EH (cell line): ENCODE data around the gene MAP10.

ENCODE experiments used
- DNase-seq: peaks from one replicate; pipeline ENCODE4 v3.0.0-alpha.2; 2015; ENCODE audit warnings: low read depth

Gene MAP10

DNA sequence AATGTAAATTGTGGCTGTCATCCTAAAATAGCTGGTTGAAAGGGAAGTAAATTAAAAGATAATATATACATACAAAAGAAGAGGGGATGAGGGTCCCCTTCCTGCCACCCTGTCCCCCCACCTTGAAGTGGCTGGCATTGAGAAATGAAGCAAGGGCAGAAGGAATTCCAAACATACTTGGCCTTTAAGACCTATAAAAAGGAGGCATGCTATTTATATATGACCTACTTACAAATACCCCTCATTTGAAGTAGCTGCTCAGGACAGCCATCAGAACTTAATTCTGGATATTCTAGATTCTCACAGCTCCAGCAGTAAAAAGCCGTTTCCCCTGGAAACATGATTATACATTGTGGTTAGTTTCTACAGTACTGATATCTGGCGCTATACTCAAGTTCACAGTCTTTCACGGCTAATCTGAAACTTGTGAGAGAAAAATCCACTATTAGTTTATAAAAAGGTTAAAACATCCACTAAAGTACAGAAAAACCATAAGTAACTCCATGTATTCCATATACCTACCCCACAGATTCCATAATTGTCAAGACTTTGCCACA is 9.6 kb upstream of the MAP10 start:
- DNase-seq = no peak

DNA sequence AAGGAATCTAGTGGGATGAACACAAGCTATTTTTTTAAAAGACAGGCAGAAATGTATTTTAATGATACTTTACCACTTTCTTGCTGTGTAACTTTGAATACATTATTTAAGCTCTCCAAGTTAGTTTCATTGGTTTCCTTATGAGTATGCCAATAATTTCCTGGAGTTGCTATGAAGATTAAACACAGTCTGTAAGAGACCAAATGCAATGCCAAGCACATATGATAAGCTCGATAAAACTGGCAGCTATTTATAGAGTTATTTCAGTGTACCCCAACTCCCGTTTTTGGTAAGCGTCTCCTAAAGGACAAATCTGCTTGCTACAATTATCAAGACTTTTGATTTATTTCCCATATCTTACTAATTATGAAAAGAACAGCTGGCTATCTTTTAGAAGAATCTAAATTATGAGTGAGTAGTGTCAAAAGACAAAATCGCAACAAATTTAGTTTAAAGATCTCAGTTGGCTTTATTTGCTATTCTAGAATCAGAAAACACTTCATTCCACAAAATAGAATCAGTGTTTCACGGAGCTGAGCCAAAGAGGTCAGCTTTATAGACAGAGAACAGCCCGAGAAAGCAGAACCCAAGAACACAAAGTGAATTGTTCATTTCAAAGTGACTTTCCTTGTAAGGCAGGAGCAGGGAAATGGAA is 7.2 kb upstream of the MAP10 start:
- no peak for DNase-seq

DNA sequence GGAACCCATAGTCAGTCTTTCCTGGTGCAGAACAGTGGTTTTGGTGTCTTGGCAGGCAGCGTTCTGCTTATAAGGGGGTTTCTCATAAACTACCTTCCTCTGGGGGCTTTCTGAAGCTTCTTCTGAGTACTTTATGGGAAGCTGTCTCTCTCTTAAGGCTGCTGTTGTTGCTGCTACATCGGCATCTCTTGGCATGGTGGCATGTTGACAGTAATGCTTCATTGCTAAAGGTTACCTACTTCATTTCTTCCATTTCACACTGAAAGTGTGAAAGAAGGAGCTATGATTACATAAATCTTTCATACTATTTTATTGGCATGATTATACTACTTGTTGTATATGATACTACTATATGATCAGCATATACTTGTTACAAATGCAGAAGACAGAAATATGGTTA is 6.3 kb upstream of the MAP10 start:
- DNase-seq = no peak

DNA sequence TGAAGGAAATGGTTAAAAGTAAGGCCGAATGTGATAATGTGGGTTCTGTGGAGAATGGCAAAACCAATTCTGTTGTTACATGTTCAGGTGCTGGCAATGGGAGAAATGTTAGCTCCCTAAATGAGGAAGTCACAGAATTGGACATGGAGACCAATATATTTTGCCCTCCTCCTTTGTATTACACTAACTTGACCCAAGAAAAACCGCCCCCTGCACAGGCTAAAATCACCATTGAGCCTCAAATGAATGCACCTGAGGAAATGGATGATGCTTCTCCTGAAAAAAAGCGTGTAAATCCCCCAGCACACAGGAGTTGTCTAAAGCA is 932 bp downstream of the MAP10 start:
- no peak for DNase-seq

DNA sequence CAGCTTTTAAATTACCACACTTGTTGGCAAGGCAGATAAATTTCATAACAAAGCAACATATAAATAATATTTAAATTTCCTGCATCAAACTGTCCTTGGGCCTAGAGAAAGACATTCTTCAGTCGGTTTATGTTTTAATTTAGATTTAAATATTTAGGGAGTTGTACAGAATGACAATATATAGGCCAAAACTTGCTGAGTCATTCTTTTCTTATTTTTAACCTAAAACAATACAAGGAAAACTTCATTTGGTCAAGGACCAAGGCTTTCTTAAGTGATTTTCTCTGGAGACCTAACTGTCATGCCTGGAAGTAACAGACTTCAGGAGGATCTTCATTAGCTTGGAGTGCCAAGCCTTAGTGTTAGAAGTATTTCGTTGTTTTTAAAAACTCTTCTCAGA is 5.6 kb downstream of the MAP10 start:
- no peak for DNase-seq

DNA sequence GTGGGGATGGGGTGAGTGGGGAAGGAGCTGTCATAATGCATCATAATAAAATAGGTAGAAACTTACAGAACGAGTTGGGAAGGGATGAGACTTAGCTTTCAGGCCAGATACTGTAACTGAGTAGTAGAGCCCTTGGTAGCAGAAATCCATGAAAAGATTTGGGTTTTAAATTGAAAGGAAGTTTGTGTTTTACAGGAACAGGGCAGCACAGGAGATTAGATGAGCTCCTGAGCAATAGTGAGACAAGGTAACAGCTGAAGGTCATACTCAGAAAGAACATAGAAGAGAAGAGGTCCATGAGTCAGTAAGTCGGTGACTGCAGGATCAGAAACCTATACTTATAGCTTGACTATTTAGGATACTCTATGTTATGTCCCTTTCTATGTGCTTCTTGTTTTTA is 7.3 kb downstream of the MAP10 start:
- no peak for DNase-seq

DNA sequence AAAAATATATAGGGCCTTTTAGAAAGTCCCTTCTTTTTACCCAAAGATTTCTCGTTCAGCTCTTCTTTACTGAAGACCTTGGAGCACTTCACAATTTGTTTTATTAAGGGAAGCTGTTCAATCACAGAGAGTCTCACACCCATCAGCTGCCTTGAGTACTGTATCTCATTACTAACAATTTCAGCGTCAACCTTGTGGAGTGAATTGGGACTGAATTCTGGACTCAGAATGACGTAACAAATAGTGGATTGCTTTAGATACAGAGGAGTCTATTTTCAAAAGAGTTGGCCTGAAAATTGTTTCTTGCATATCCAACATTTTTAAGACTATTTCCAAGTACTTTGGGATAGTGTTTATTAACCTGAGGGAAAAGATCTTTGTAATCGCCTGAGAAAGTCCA is 7.9 kb downstream of the MAP10 start:
- DNase-seq = no peak

DNA sequence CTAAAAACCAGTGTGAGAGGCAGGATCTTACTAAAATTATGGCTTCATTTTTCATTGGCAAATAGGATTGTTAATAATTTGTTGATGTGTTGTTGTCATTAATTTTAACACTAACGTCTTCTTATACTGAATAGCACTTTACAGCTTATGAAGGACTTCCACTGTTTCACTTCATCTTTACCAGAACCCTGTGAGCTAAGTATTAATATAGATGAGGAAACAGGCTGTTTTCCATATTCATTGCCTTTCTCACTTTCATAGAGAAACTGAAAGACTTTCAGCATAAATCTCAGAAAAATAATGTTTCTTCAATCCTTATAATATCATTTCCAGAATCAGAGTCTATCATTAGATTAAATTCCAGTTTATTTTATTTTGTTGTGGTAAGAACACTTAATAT is 8.5 kb downstream of the MAP10 start:
- no peak for DNase-seq

DNA sequence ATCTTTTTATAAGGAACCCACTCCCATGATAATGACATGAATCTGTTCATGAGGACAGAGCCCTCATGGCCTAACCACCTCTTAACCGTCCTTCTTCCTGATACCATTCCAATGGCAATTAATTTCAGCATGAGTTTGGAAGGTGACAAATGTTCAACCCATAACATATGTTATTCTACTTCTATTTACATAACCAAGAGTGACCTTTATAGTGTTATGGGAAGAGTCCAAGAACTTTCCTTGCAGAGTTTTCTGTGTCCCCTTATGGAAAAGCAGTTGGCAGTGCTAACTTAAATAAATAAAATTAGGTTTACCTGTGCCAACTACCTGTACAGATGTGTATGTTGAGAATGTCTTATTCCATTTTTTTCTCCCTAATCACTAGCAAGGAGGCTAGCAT is 11.1 kb downstream of the MAP10 start:
- no peak for DNase-seq

DNA sequence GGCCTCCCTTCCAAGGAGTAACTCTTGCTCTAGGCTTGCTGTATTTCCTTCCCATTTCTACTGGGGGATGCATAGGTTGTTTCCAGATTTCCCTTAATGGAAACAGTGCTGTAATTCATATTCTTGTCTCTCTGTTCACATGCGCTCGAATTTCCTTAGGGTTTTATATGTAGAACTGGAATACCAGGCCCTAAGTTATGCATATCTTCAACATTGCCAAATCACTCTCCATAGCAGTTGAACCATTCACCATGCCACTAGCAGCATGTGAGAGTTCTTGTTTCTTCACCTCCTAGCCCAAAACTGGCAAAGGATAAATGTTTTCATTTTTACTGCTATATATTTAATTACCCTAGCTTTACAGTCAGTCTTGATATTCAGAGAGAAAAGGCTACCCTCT is 12.8 kb downstream of the MAP10 start:
- DNase-seq = no peak

DNA sequence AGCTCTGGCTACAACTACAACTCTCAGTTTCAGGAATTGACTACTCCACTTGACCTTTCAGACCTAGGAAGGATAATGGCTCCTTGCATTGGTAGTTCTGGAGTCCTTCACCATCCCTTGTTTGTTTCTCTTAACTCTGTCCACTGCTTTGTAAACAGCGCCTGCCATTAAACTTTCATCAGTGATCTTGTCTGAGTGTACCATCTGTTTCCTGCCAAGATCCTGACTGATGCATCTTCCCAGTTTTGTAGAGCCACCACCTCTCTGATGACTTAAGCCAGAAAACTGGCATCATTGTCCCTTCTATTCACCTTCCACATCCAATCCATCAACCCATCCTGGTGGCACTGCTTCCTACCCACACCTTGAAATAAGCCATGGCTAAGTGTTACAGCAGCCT is 15.2 kb downstream of the MAP10 start:
- no peak for DNase-seq

DNA sequence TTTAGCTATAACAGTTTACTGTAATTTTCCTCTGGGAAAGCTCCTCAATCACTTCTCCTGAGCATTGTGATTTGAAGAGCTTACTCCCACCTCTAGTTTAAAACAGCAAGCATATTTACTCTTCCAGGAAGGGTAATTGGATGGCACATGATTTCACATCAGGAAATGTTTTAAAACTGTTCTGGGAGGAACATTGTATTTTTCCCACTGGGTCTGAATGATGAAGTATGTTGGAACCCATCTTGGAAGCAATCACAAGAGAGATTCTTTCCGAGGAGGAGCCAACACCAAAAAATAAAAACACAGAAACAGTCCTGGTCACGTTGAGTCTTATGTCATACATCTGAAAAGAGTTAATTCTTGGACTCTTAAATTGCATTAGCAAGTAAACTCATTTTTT is 17.3 kb downstream of the MAP10 start:
- no peak for DNase-seq

DNA sequence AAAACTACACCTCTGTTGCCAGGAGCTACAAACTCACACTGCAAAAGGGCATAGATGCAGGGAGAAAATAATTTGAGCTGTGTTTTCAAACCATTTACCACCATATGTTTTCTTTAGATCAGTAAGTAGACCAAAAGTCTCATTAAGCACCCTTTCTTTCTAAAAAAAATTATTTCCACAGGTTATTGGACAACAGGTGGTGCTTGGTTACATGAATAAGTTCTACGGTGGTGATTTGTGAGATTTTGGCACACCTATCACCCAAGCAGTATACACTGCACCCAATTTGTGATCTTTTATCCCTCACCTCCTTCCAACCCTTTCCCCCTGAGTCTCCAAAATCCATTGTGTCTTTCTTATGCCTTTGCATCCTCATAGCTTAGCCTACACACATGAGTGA is 21.1 kb downstream of the MAP10 start:
- no peak for DNase-seq

DNA sequence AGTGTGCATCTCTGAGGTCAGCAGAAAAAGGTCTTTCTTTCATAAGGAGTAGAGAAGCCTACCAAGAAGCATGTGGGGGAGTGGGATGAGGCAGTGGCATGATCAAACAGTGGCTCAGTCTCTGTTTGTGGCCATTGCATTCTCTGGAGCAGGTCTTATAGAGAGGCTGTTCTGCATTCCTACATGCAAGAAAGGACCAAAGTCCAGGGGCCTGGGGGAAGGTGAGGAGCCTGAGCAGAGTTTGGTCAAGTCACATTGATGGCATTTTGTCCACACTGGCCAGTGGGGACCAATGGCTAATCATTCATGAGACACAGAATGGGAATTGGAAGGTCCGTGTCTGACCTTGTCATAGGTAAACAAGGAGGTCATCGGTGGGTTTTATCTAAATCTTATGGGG is 25.4 kb downstream of the MAP10 start:
- no peak for DNase-seq

DNA sequence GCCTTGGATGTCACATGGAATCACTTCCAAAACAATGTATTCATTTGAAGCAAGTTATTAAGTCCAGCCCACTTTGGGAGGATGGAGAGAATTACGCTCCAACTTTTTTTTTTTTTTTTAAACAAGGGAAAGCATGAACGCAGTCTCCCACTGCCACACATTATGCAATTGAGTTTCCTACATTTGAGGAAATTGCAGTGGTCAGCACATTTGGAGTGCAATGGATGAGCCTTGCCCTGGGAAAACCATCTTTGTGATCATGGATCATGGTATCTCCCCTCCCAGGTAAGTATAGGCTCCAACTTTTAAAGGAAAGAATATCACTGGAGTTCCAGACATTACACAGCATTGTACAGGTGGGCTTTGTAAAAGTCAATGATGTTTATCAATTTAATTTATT is 26.7 kb downstream of the MAP10 start:
- no peak for DNase-seq

DNA sequence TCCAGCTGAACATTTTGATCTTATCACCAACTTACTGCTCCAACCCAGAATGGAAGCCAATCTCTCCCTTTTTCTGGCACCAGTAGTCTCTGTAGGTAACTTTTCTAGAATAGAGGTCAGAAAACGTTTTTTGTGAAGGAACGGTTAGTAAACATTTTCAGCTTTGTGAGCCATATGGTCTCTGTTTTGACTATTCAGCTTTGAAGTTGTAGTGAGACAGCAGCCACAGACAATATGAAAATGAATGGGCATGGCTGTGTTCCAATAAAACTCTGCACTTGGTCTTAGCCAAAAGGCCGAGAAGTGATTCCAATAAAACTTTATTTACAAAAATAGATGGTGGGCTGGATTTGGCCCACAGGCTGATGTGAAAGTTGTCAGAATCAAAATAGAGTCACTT is 28.9 kb downstream of the MAP10 start:
- DNase-seq = no peak

DNA sequence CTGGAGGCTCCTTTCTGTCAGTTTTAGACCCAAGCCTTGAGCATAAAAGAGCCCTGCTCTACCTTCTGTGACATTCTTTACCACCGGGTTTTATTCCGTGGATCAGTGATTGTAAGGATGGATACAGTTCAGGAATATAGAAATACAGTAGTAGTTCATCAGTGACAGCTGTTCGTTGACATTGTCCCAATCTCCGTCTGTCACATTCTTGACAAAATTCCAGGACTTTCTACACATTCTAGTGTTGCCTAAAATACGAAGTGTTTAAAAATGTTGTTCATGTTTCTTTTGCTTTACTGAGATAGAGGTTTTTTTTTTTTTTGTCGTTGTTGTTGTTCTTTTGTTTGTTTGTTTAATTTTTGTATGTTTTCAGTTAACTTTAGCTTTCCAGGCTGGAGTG is 29.9 kb downstream of the MAP10 start:
- no peak for DNase-seq

DNA sequence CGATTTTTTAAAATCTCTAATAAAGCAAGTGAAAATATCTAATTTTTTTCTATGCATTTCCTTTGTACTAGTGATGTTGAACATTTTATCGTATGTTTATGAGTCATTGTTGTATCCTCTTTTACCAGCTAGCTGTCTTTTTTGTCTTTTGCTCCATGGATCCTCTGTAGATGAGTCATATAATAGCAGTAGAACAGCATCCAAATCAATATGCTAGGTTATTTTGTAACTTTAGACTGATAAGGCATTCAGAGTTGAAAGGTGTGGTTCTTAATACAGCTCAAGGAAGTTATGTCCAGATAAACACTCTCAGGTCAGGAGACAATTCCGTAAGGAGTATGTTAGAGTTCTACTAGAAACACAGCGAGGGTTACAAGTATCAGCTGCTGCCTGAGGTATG is 31.9 kb downstream of the MAP10 start:
- DNase-seq = no peak

DNA sequence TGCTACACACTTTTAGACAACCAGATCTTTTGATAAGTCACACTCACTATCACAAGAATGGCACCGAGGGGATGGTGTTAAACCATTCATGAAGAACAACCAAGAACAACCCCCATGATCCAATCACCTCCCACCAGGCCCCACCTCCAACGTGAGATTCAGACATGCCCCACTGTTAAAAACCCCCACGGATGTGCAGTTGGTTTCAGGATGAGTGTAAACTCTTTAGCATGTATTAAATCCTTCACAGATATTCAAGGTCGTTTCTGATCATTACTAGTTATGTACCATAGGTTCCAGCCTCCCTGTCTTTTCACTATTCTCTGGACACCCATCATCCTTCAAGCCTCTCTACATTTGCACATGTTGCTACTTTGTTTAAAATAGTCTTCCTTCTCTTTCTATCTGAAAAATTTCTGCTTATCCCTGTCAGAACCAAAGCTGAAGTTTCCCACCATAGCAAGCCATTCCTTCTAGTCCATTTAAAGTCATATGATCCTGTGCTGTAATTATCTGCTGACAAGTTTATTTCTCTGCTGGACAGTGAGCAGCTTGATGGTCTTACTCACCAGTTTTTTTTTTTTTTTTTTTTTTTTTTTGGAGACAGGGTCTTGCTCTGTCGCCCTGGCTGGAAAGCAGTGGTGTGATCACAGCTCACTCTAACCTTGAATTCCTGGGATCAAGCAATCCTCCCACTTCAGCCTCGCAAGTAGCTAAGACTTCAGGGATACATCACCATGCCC is 36.8 kb downstream of the MAP10 start:
- no peak for DNase-seq

DNA sequence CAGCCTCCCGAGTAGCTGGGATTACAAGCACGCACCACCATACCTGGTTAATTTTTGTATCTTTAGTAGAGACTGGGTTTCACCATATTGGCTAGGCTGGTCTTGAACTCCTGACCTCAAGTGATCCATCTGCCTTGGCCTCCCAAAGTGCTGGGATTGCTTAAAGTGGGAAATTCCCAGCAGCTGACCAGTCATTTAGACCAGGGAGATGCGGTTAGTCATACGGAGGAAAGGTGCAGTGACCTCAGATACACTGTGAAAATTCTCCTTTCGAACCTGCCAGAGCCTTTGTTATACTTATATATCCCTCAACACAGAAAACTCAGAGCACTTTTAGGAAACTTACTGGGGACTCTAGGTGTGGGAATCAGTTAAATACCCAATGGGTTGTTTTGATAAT is 39.6 kb downstream of the MAP10 start:
- DNase-seq = peak; percentile 5

DNA sequence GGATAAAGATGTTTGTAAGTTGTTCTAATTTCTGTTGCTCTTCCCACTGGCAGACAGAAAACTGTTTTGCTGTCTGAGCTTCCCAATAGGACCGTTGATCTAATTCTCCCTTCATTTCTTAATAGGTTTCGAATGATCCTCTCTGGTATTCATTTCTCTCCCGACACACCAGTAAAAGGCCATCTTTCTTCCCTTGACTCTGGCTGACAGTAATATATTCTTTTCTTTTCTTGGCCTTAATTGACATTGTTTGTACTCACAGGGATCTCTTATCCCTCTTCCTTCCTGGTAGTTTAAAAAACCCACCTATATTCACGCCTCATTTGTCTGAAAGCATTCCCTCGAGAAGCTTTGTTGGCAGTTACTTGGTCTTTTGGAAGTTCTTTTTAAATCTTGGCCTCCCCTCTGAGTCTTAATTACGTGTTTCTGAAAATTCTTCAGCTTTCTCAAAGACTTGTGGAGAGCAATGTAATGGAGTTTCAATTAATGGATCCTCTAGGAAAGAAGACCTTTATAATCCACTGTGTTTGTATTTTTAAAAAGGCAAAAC is 40.3 kb downstream of the MAP10 start:
- no peak for DNase-seq

DNA sequence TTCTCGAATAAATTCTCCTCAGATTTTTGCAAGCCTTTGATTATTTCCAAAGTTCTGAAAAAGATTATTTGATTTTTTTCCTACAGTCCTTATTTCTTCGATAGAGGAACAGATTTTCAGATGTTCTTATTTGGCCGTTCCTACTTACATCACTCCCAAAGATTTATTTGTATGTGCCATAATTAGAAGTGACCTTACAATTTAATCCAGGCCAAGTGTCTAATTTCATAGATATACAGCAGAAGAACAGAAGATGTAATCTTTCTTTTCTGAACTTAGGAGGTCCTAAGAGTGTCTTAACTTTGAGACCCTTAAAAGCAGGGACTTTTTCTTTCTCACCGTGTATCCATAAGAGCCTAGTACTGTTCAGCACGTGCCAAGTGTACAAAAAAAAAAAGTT is 46.3 kb downstream of the MAP10 start:
- no peak for DNase-seq

DNA sequence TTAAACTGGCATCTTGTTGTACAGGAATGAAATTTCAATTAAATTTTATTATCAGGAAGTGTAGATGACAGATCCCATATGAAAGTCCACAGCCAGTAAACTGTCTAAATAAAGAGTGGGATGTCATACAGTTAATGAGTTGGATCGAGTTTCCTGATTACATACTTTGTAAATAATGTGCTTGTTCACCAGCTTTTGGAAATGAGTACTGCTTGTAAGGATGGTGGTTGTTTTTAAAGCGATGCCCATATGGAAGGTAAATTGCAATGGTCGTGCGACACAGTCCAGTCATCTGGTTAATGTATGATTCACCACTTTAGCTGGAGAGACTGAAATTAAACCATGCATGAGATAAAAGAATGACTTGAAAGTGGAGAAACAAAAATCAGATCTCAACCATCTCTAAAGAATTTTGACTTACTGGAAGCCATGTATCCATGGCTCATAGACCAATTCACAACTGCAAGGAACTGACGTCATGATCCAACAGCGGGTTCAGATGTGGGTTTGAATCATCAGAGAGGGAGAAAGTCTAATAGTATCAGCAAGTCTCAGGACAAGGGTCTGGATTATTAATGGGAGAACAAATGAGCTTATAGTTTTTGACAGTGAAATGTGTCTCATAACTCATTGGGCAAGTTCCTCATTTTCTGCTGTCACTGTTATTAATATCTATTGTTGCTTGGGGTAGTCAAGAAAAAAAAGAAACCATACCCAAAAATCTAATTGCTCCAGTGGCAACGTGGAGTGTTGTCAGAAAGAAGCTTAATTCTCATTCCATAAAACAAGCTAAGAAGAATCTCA is 49.0 kb downstream of the MAP10 start:
- DNase-seq = peak; percentile 84
